Endothelial cell (in vitro differentiated cells): ENCODE data around the gene DMD. TPM values are rescaled to one million over a fixed set of nuclear protein-coding genes. Genes with fewer than 3 reads are reported as not detected.

Experiments used
- DNase-seq: peaks from one replicate; pipeline ENCODE4 v3.0.0; 2021; ENCODE audit warnings: low spot score
- H3K27ac Mint-ChIP-seq: one replicate; pipeline ENCODE4 v1.8.0; 2021; ENCODE audit warnings: mixed read lengths, inconsistent platforms; ENCODE audit not compliant: unreplicated experiment
- H3K27me3 Mint-ChIP-seq: one replicate; pipeline ENCODE4 v1.8.0; 2021; ENCODE audit warnings: mild to moderate bottlenecking, moderate library complexity, mixed read lengths, inconsistent platforms; ENCODE audit not compliant: unreplicated experiment
- H3K36me3 Mint-ChIP-seq: one replicate; pipeline ENCODE4 v1.8.0; 2021; ENCODE audit warnings: mild to moderate bottlenecking, low read depth, mixed read lengths, inconsistent platforms; ENCODE audit not compliant: unreplicated experiment
- H3K4me1 Mint-ChIP-seq: one replicate; pipeline ENCODE4 v1.8.0; 2021; ENCODE audit warnings: mild to moderate bottlenecking, mixed read lengths, inconsistent platforms; ENCODE audit not compliant: unreplicated experiment
- H3K4me3 Mint-ChIP-seq: one replicate; pipeline ENCODE4 v1.8.0; 2021; ENCODE audit warnings: mild to moderate bottlenecking, mixed read lengths, inconsistent platforms; ENCODE audit not compliant: unreplicated experiment
- H3K9me3 Mint-ChIP-seq: one replicate; pipeline ENCODE4 v1.8.0; 2021; ENCODE audit warnings: mixed read lengths, inconsistent platforms; ENCODE audit not compliant: unreplicated experiment
- total RNA-seq: library from RNA; stranded (reverse); fragmentation: NEBNext Ultra II Directional; extraction: Animal tissue kit (Norgen Biotek cat#: 25700); gene quantifications from one replicate; pipeline ENCODE4 v1.2.1, GENCODE V29; 2021; ENCODE audit not compliant: unreplicated experiment
- TF ChIP-seq, protein P1 (sequence below): fragments of 200-600 bp; sonication (generic); IDR thresholded peaks from one replicate; pipeline ENCODE4 v1.5.0; 2021; ENCODE audit warnings: antibody characterized with exemption; ENCODE audit not compliant: unreplicated experiment

Gene DMD
- total RNA-seq, 1 donor from 2014 or later: 5.5 TPM

DNA sequence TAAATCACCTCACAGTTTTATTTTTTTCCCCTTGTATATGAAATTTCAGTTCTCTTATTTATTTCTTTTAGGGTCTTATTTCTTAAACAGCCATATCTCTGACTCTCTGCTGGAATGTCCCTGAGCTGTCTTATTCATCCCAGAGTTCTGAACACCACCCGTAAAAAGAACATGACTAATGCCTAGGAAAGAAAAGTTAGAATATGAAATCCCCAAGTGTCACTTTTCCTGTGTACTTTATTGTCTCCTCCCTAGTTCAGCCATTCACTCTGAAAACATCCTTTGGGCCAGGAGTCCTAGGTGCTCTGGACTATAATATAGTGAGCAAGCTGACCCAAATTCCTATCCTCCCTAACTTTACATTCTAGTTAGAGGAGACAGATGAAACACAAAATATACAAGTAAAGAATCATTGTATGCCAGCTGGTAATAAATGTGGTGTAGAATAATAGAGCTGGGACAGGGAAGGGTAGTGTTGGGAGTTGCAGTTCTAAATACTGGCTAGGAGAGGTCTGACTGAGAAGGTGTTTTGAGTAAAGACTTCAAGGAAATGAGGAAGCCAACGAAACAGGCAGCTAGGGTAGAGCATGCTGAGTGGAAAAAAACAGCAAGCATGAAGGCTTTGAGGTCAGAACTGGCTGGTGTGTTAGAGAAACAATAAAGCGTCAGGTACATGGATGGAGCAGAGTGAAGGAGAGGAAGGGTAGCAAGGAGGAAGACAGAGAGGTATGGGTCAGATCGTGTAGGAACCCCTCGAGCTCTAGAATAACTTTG is 2098.9 kb downstream of the DMD start:
- Mint-ChIP-seq H3K36me3 (peaks cover 3% of the 10 kb centered on the region), H3K4me3 (no peak overlapping the region), H3K9me3 (no peaks in the 10 kb centered on the region), H3K4me1 (no peaks in the 10 kb centered on the region), H3K27ac (no peak overlapping the region), H3K27me3 (no peaks in the 10 kb centered on the region)
- DNase-seq: no peak
- TF ChIP-seq, protein P1, sequence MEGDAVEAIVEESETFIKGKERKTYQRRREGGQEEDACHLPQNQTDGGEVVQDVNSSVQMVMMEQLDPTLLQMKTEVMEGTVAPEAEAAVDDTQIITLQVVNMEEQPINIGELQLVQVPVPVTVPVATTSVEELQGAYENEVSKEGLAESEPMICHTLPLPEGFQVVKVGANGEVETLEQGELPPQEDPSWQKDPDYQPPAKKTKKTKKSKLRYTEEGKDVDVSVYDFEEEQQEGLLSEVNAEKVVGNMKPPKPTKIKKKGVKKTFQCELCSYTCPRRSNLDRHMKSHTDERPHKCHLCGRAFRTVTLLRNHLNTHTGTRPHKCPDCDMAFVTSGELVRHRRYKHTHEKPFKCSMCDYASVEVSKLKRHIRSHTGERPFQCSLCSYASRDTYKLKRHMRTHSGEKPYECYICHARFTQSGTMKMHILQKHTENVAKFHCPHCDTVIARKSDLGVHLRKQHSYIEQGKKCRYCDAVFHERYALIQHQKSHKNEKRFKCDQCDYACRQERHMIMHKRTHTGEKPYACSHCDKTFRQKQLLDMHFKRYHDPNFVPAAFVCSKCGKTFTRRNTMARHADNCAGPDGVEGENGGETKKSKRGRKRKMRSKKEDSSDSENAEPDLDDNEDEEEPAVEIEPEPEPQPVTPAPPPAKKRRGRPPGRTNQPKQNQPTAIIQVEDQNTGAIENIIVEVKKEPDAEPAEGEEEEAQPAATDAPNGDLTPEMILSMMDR: no peak

DNA sequence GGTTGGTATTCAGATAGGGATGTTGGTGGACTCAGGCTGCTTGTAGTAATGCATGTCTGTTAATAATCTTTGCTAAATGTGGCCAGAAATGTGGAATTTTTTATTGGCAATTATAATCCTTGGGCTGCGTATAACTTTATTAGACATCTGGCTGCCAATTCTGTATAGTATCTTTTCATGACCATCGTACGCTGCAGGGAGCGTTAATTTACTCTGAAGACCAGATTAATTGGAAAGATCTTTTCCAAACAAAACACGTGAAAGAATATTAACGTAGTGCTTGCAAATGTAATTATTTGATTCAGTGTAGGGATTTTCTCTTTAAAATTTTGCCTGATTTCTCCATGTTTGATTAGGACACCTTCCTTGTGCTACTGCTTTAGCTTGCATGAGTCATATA is 2100.7 kb downstream of the DMD start:
- no peak overlapping the region for H3K27ac Mint-ChIP-seq
- no peak for DNase-seq
- H3K27me3 Mint-ChIP-seq: no peaks in the 10 kb centered on the region
- TF ChIP-seq, protein P1: no peak
- H3K4me1 Mint-ChIP-seq: no peaks in the 10 kb centered on the region
- H3K4me3 Mint-ChIP-seq: no peak overlapping the region
- H3K9me3 Mint-ChIP-seq: no peaks in the 10 kb centered on the region
- peaks cover 3% of the 10 kb centered on the region for H3K36me3 Mint-ChIP-seq

DNA sequence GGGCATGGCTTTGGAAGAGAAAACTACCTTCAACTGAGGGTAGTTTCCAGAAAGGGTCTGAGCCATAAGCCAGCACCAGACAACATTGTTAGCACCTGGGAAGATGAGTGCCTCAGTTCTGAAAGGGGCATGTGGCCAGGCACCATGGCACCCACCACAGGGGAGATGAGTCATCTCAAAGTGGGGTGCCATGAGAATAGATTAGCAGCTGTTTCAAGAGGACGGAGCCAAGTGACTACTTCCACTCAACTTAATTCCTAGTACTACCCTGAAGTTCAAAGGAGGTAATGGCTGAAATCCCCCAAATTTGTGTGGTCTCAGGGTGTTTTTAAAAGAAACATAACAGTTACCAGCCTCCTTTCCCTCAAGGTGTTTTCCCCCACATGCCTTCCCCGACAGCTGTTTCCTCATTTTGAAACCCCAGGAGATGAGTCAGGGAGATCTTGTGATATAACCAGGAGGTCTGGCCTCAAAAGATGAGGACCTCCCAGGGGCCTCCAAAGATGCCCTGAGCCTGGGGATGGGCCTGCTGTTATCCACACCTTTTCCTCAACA is 2111.7 kb downstream of the DMD start:
- no peaks in the 10 kb centered on the region for H3K36me3 Mint-ChIP-seq
- peaks cover 2% of the 10 kb centered on the region for H3K27me3 Mint-ChIP-seq
- no peaks in the 10 kb centered on the region for H3K4me1 Mint-ChIP-seq
- TF ChIP-seq, protein P1: no peak
- no peaks in the 10 kb centered on the region for H3K9me3 Mint-ChIP-seq
- no peak for DNase-seq
- H3K4me3 Mint-ChIP-seq: no peak overlapping the region
- H3K27ac Mint-ChIP-seq: no peak overlapping the region

DNA sequence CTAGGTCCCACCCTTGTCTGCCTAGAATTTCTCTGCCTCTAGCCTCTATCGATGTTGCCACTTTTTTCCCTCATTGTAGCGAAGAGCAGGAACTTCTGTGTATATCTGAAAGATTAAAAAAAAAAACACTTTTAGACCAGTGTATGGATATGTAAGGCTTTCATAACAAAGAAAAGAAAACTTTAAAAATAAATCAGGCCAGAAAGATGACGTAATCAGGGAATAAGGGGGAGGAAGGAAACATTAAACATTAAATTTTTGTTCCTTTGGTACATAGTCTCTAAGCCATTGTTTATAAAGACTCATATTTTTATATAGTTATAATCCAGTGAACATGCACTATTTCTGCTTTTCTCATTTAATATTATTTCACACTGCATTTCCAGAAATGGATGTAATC is 2113.3 kb downstream of the DMD start:
- TF ChIP-seq, protein P1: no peak
- H3K4me1 Mint-ChIP-seq: no peaks in the 10 kb centered on the region
- H3K36me3 Mint-ChIP-seq: no peaks in the 10 kb centered on the region
- H3K27ac Mint-ChIP-seq: no peak overlapping the region
- DNase-seq: no peak
- H3K4me3 Mint-ChIP-seq: no peak overlapping the region
- peaks cover 2% of the 10 kb centered on the region for H3K27me3 Mint-ChIP-seq
- no peaks in the 10 kb centered on the region for H3K9me3 Mint-ChIP-seq

DNA sequence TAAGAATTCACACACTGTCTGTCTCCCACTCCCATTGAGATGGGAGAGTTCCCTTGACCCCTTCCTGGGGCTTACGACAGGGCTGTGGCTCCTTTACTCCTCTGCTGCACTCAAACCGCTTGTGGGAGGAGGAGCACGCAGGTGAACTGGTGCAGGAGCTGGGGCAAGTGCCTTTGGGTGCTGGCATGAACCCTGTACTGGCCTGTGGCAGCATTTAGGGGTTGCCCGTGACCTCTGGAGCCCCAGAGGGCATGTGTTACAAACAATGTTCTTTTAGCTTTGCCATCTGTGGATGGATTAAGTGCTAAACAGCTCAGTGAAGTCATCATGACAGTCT is 2117.7 kb downstream of the DMD start:
- no peak overlapping the region for H3K27ac Mint-ChIP-seq
- TF ChIP-seq, protein P1: no peak
- H3K4me3 Mint-ChIP-seq: no peak overlapping the region
- H3K4me1 Mint-ChIP-seq: no peaks in the 10 kb centered on the region
- no peak for DNase-seq
- no peaks in the 10 kb centered on the region for H3K9me3 Mint-ChIP-seq
- peaks cover 2% of the 10 kb centered on the region for H3K27me3 Mint-ChIP-seq
- no peaks in the 10 kb centered on the region for H3K36me3 Mint-ChIP-seq
